ENCODE data around the gene ADSL.

The ADSL gene

GRCh38 chr22:40352763-40353162, 6.5 kb downstream of the ADSL start:
- no peak overlapping the region for H3K27ac ChIP-seq
- TF ChIP-seq ZFX (IDR thresholded peaks at IDR 0.05) (no peak), CTCF (conservative IDR thresholded peaks at IDR 0.05) (no peak)

GRCh38 chr22:40361100-40361499, 14.8 kb downstream of the ADSL start:
- no peak for TF ChIP-seq CTCF (conservative IDR thresholded peaks at IDR 0.05)
- TF ChIP-seq ZFX (IDR thresholded peaks at IDR 0.05): no peak
- H3K27ac ChIP-seq: no peak overlapping the region

GRCh38 chr22:40363059-40363458, 16.8 kb downstream of the ADSL start:
- TF ChIP-seq ZFX (IDR thresholded peaks at IDR 0.05) (no peak), CTCF (conservative IDR thresholded peaks at IDR 0.05) (no peak)

GRCh38 chr22:40364431-40364830, 18.1 kb downstream of the ADSL start:
- no peak for TF ChIP-seq CTCF (conservative IDR thresholded peaks at IDR 0.05)
- no peak for TF ChIP-seq ZFX (IDR thresholded peaks at IDR 0.05)
- no peak overlapping the region for H3K27ac ChIP-seq

More at GRCh38 chr22:40363059-40363458, 16.8 kb downstream of the ADSL start:
- no peak overlapping the region for H3K27ac ChIP-seq

- TF ChIP-seq ZFX (IDR thresholded peaks at IDR 0.05): no peak
- no peak for TF ChIP-seq CTCF (conservative IDR thresholded peaks at IDR 0.05)
- H3K27ac ChIP-seq: no peak overlapping the region
Measured at GRCh38 chr22:40366068-40366467, 19.8 kb downstream of the ADSL start.

GRCh38 chr22:40367342-40367741, 21.0 kb downstream of the ADSL start:
- peak overlapping the region; percentile 63 for H3K27ac ChIP-seq
- TF ChIP-seq CTCF (conservative IDR thresholded peaks at IDR 0.05) (no peak), ZFX (IDR thresholded peaks at IDR 0.05) (no peak)

- TF ChIP-seq ZFX (IDR thresholded peaks at IDR 0.05) (no peak), CTCF (conservative IDR thresholded peaks at IDR 0.05) (no peak)
Measured at GRCh38 chr22:40368016-40368415, 21.7 kb downstream of the ADSL start.

More at GRCh38 chr22:40368016-40368415, 21.7 kb downstream of the ADSL start:
- H3K27ac ChIP-seq: peak overlapping the region; percentile 25

Data from C4-2B (cell line).